GM23338 (cell line): ENCODE measurements around the gene DAD1. TPM values are rescaled to one million over a fixed set of nuclear protein-coding genes. Genes with fewer than 3 reads are reported as not detected.

ENCODE experiments used
- ATAC-seq: fragments of 200-7000 bp; cut with Tn5 transposase; 3 replicates; pipeline ENCODE4 v1.9.1; 2020
- DNase-seq: peaks from one replicate; pipeline ENCODE4 v3.0.0-alpha.2; 2015; ENCODE audit warnings: low spot score
- H2AFZ ChIP-seq: fragments of 200-600 bp; sonication (generic); 2 replicates; pipeline ENCODE4 v1.8.0; 2016; ENCODE audit warnings: antibody characterized with exemption, mild to moderate bottlenecking, moderate library complexity
- H3F3A ChIP-seq: fragments of 200-600 bp; sonication (generic); replicated peaks from 2 replicates; pipeline ENCODE4 v1.8.0; 2017; ENCODE audit warnings: antibody characterized with exemption, mixed run types, low read depth
- H3K27ac ChIP-seq: fragments of 200-600 bp; sonication (generic); 2 replicates; pipeline ENCODE4 v1.6.1; 2016; ENCODE audit warnings: low read depth
- H3K27me3 ChIP-seq: fragments of 200-600 bp; sonication (generic); 2 replicates; pipeline ENCODE4 v1.8.0; 2016; ENCODE audit warnings: mild to moderate bottlenecking, mixed run types, moderate library complexity; ENCODE audit not compliant: insufficient read depth
- H3K36me3 ChIP-seq: fragments of 200-600 bp; sonication (generic); 2 replicates; pipeline ENCODE4 v1.8.0; 2016; ENCODE audit warnings: mild to moderate bottlenecking; ENCODE audit not compliant: insufficient read depth
- H3K4me1 ChIP-seq: fragments of 200-600 bp; sonication (generic); 2 replicates; pipeline ENCODE4 v1.8.0; 2016; ENCODE audit warnings: mild to moderate bottlenecking, moderate library complexity; ENCODE audit not compliant: insufficient read depth
- H3K4me2 ChIP-seq: fragments of 200-600 bp; sonication (generic); 2 replicates; pipeline ENCODE4 v1.7.1; 2017; ENCODE audit warnings: mixed run types
- H3K4me3 ChIP-seq: fragments of 200-600 bp; sonication (generic); 2 replicates; pipeline ENCODE4 v1.6.1; 2016; ENCODE audit warnings: mixed run types
- H3K79me2 ChIP-seq: fragments of 200-600 bp; sonication (generic); replicated peaks from 2 replicates; pipeline ENCODE4 v1.8.0; 2017; ENCODE audit warnings: mild to moderate bottlenecking; ENCODE audit not compliant: insufficient read depth
- H3K9me2 ChIP-seq: fragments of 200-600 bp; sonication (generic); 2 replicates; pipeline ENCODE4 v1.8.0; 2017; ENCODE audit not compliant: insufficient read depth
- H4K20me1 ChIP-seq: fragments of 200-600 bp; sonication (generic); replicated peaks from 2 replicates; pipeline ENCODE4 v1.8.0; 2017; ENCODE audit warnings: mild to moderate bottlenecking; ENCODE audit not compliant: insufficient read depth
- H3K27ac Mint-ChIP-seq: 2 replicates; pipeline ENCODE4 v1.8.0; 2020; ENCODE audit warnings: inconsistent platforms, mild to moderate bottlenecking, moderate library complexity, mixed read lengths
- H3K27me3 Mint-ChIP-seq: 3 replicates; pipeline ENCODE4 v1.8.0; 2022; ENCODE audit warnings: low read depth, mild to moderate bottlenecking, moderate library complexity, mixed read lengths, inconsistent platforms; ENCODE audit not compliant: insufficient read depth, poor library complexity
- H3K36me3 Mint-ChIP-seq: 3 replicates; pipeline ENCODE4 v1.8.0; 2021; ENCODE audit warnings: low read depth, mild to moderate bottlenecking, inconsistent platforms, moderate library complexity, mixed read lengths
- H3K4me1 Mint-ChIP-seq: 3 replicates; pipeline ENCODE4 v1.8.0; 2020; ENCODE audit warnings: mild to moderate bottlenecking, inconsistent platforms, mixed read lengths
- H3K4me3 Mint-ChIP-seq: 3 replicates; pipeline ENCODE4 v1.8.0; 2021; ENCODE audit warnings: moderate library complexity, mild to moderate bottlenecking, inconsistent platforms, mixed read lengths
- H3K9me3 Mint-ChIP-seq: 3 replicates; pipeline ENCODE4 v1.8.0; 2020; ENCODE audit warnings: moderate library complexity, mild to moderate bottlenecking, inconsistent platforms, mixed read lengths
- EZH2 ChIP-seq: fragments of 200-600 bp; sonication (generic); IDR thresholded peaks from one replicate; pipeline ENCODE4 v1.8.0; 2017; ENCODE audit warnings: antibody characterized with exemption, mild to moderate bottlenecking, low read depth; ENCODE audit not compliant: unreplicated experiment
- EZH2phosphoT487 ChIP-seq: fragments of 200-600 bp; sonication (generic); IDR thresholded peaks from one replicate; pipeline ENCODE4 v1.8.1; 2018; ENCODE audit warnings: antibody characterized with exemption; ENCODE audit not compliant: unreplicated experiment
- JUNB ChIP-seq: IDR thresholded peaks from one replicate; pipeline ENCODE4 v1.6.1; 2016; ENCODE audit warnings: antibody characterized with exemption; ENCODE audit not compliant: unreplicated experiment
- NANOG ChIP-seq: IDR thresholded peaks from 2 replicates; pipeline ENCODE4 v1.6.1; 2016; ENCODE audit warnings: antibody characterized with exemption, borderline replicate concordance
- POLR2AphosphoS5 ChIP-seq: IDR thresholded peaks from 2 replicates; pipeline ENCODE4 v1.6.1; 2016; ENCODE audit warnings: antibody characterized with exemption, low read depth
- ZNF331 ChIP-seq: fragments of 250-450 bp; sonication (Bioruptor Pico); IDR thresholded peaks from 2 replicates; pipeline ENCODE4 v1.5.0; 2020; ENCODE audit warnings: low read depth, mild to moderate bottlenecking, moderate library complexity
- ZNF462 ChIP-seq: fragments of 250-450 bp; sonication (Bioruptor Pico); IDR thresholded peaks from 2 replicates; pipeline ENCODE4 v1.5.0; 2020; ENCODE audit warnings: mild to moderate bottlenecking, moderate library complexity
- polyA plus RNA-seq: library from polyadenylated mRNA; unstranded; fragments of >200 nt; fragmentation: Nextera tagmentation; extraction: Ambion mirVana; gene quantifications from 2 replicates; pipeline ENCODE4 v1.2.1, GENCODE V29; 2016
- total RNA-seq: library from RNA; depleted of rRNA; stranded (reverse); fragments of >200 nt; shearing (Covaris generic); gene quantifications from 2 replicates; pipeline ENCODE4 v1.2.3, GENCODE V29; 2014

Gene DAD1
- total and polyA plus RNA-seq, 2 experiments from 2014 or later, result 180 to 252 TPM

DNA sequence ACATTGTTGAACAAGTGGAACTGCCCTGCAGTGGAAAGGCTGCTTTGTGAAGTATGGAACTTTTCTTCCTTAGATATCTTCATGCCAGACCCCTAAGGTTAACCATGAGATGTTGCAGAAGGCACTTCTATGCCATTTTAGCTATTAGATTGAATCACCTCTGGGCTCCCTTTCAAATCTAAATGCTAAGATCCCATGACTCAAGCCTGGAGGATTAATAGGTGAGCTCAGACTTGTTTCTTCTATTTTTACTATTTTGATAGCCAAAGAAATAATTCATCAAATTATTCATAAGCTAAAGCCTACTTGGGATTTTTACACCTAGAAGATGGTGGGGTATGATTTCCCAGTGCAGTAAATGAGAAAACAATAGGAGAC, 64.3 kb downstream of the DAD1 start:
- Histone ChIP-seq H3K4me3 (no peak overlapping the region), H3K79me2 (no peaks in the 10 kb centered on the region), H2AFZ (no peak overlapping the region; the same call in 1 of the 2 replicates), H3K9me2 (no peaks in the 10 kb centered on the region), H3K4me2 (no peak overlapping the region), H4K20me1 (no peaks in the 10 kb centered on the region), H3K4me1 (no peaks in the 10 kb centered on the region), H3F3A (no peaks in the 10 kb centered on the region), H3K27me3 (no peaks in the 10 kb centered on the region), H3K27ac (no peak overlapping the region), H3K36me3 (no peaks in the 10 kb centered on the region; the same call in 1 of the 2 replicates)
- TF ChIP-seq ZNF331 (CRISPR knock-in tag) (no peak), EZH2phosphoT487 (no peak)
- Mint-ChIP-seq H3K9me3 (no peaks in the 10 kb centered on the region), H3K36me3 (no peaks in the 10 kb centered on the region), H3K27me3 (peaks cover 2% of the 10 kb centered on the region), H3K27ac (no peak overlapping the region), H3K4me3 (no peak overlapping the region), H3K4me1 (no peaks in the 10 kb centered on the region)
- DNase-seq (no peak), ATAC-seq (no peak)

DNA sequence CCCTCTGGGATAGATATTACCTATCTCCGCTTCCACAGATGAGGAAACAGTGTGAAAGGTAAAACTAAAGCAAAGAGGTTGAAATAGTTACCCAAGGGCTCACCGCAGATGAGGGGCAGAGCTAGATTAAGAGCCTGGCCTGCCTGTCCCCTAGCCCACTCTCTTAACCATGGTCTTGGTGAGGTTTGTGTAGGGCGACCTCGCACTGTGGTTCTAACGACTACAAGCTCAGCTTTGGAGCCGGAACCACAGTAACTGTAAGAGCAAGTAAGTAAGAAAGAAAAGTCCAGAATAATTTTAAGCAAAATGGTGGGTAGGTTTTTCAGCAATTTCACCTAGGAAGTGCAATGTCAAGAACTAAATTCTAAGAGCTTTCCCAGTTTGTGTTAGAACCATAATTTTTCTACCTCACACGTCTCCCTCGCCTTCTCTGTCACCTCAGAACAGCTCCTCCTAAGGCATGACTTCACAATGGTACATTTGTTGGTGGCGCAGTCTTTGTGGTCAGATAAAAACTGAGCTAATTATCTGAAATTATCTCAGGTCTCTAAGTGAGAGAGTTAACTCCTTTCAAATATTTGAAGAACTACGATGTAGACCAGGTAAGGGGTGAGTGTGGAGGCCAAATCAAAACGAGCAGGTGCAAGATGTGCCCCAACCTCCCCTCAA, 64.8 kb downstream of the DAD1 start:
- H3K27ac ChIP-seq, result no peak overlapping the region
- H3K79me2 ChIP-seq, result no peaks in the 10 kb centered on the region
- H3K27me3 Mint-ChIP-seq, result peaks cover 3% of the 10 kb centered on the region
- no peak overlapping the region for H3K4me2 ChIP-seq
- H3K9me3 Mint-ChIP-seq, result no peaks in the 10 kb centered on the region
- H3F3A ChIP-seq, result no peaks in the 10 kb centered on the region
- H4K20me1 ChIP-seq, result no peaks in the 10 kb centered on the region
- H3K9me2 ChIP-seq, result no peaks in the 10 kb centered on the region
- H3K27me3 ChIP-seq, result no peaks in the 10 kb centered on the region
- no peaks in the 10 kb centered on the region; the same call in 1 of the 2 replicates for H3K36me3 ChIP-seq
- no peaks in the 10 kb centered on the region for H3K4me1 ChIP-seq
- no peaks in the 10 kb centered on the region for H3K36me3 Mint-ChIP-seq
- TF ChIP-seq EZH2, result no peak
- TF ChIP-seq ZNF331 (CRISPR knock-in tag), result no peak
- TF ChIP-seq POLR2AphosphoS5, result no peak
- TF ChIP-seq NANOG, result no peak
- peaks cover 3% of the 10 kb centered on the region; the same call in 1 of the 3 replicates for H3K4me1 Mint-ChIP-seq
- H3K27ac Mint-ChIP-seq, result no peak overlapping the region
- H3K4me3 ChIP-seq, result no peak overlapping the region
- H3K4me3 Mint-ChIP-seq, result no peak overlapping the region
- DNase-seq (no peak), ATAC-seq (no peak)
- peak overlapping the region; percentile 15; the same call in 1 of the 2 replicates for H2AFZ ChIP-seq

DNA sequence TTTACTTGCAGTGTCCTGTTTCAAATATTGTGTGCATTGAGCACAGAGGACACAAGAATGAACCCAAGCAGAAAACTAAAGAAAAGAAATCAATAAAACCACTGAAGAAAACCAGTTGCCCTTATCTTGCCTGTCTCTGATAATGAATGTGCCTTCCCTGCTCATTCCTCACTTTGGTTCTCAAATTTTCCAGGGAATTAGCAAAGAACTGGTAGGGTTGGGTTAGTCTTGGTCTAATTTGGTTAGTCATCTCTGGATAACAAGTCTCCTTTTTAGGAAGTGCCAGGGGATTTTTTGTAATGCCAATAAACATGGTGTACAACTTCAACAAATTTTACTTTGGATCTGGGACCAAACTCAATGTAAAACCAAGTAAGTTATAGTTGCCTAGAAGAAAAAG, 65.7 kb downstream of the DAD1 start:
- Histone ChIP-seq H3K79me2 (no peaks in the 10 kb centered on the region), H3K4me2 (no peak overlapping the region), H2AFZ (0 out of 2 replicates have a peak overlapping the region, but pooled peaks have one; percentile 8), H3K4me1 (no peaks in the 10 kb centered on the region), H3K27me3 (no peaks in the 10 kb centered on the region), H3K27ac (no peak overlapping the region), H3K36me3 (no peaks in the 10 kb centered on the region; the same call in 1 of the 2 replicates), H3F3A (no peaks in the 10 kb centered on the region), H3K9me2 (no peaks in the 10 kb centered on the region), H3K4me3 (no peak overlapping the region), H4K20me1 (no peaks in the 10 kb centered on the region)
- ATAC-seq (no peak), DNase-seq (no peak)
- no peak overlapping the region for H3K4me3 Mint-ChIP-seq
- no peak overlapping the region for H3K27ac Mint-ChIP-seq
- H3K36me3 Mint-ChIP-seq, result no peaks in the 10 kb centered on the region
- peaks cover 4% of the 10 kb centered on the region for H3K27me3 Mint-ChIP-seq
- H3K9me3 Mint-ChIP-seq, result no peaks in the 10 kb centered on the region
- peaks cover 5% of the 10 kb centered on the region; the same call in 2 of the 3 replicates for H3K4me1 Mint-ChIP-seq
- no peak for TF ChIP-seq JUNB
- TF ChIP-seq ZNF462 (CRISPR knock-in tag), result no peak
